ENCODE measurements around the gene HJV.
"Not testable (repeated sequence)": the region's sequence is repeated elsewhere in the genome, so short reads cannot be mapped to it uniquely, and the experiment has no call there.

Gene HJV

GRCh38 chr1:146021622-146022402, at the start of gene HJV:
Gene HJV (minus strand): TSS chr1:146021735. CDS start chr1:146020231, 1,504 bp downstream.
- no peak for DNase-seq

- DNase-seq, result not testable (repeated sequence)
These were observed 37.6 kb upstream of the HJV start for GRCh38 chr1:146059148-146059547.

- peak; percentile 50 to 76 (median 68) for DNase-seq
These were observed 30.5 kb upstream of the HJV start for GRCh38 chr1:146051852-146052676.

- peak in 1 of 4 experiments; percentile 18 for DNase-seq
These were observed 29.9 kb upstream of the HJV start for GRCh38 chr1:146051452-146051851.

- not testable (repeated sequence) for DNase-seq
These were observed 29.1 kb upstream of the HJV start for GRCh38 chr1:146050652-146050963.

GRCh38 chr1:146049866-146050651, 28.5 kb upstream of the HJV start:
- not testable (repeated sequence) for DNase-seq

GRCh38 chr1:146049436-146049835, 27.9 kb upstream of the HJV start:
- no peak for DNase-seq

GRCh38 chr1:146048514-146049115, 27.1 kb upstream of the HJV start:
- DNase-seq, result not testable (repeated sequence)

GRCh38 chr1:146046664-146047063, 25.1 kb upstream of the HJV start:
- DNase-seq, result no peak

- DNase-seq, result no peak
These were observed 18.3 kb upstream of the HJV start for GRCh38 chr1:146039844-146040194.

GRCh38 chr1:146036965-146037646, 15.6 kb upstream of the HJV start:
- DNase-seq, result peak; percentile 17 to 65 (median 40)

GRCh38 chr1:146036241-146036964, 14.9 kb upstream of the HJV start:
- no peak for DNase-seq

- no peak for DNase-seq
These were observed 13.5 kb upstream of the HJV start for GRCh38 chr1:146035048-146035423.

GRCh38 chr1:146032631-146033219, 11.2 kb upstream of the HJV start:
- DNase-seq, result no peak

GRCh38 chr1:146031476-146031875, 9.9 kb upstream of the HJV start:
- DNase-seq, result no peak

GRCh38 chr1:146029117-146029516, 7.6 kb upstream of the HJV start:
- no peak for DNase-seq

GRCh38 chr1:146026650-146027049, 5.1 kb upstream of the HJV start:
- not testable (repeated sequence) for DNase-seq

- not testable (repeated sequence) for DNase-seq
These were observed 4.4 kb upstream of the HJV start for GRCh38 chr1:146025787-146026495.

GRCh38 chr1:146022403-146023127, 1.0 kb upstream of the HJV start:
- DNase-seq, result no peak

GRCh38 chr1:146021050-146021445, 487 bp downstream of the HJV start:
- no peak for DNase-seq
